Measurements from ENCODE around the gene KIFC3. TPM values are rescaled to one million over a fixed set of nuclear protein-coding genes. Genes with fewer than 3 reads are reported as not detected.
"Not testable (repeated sequence)": the region's sequence is repeated elsewhere in the genome, so short reads cannot be mapped to it uniquely, and the experiment has no call there.

The KIFC3 gene
- total RNA-seq, 1 experiment from 2014 or later = 64.6 TPM

DNA sequence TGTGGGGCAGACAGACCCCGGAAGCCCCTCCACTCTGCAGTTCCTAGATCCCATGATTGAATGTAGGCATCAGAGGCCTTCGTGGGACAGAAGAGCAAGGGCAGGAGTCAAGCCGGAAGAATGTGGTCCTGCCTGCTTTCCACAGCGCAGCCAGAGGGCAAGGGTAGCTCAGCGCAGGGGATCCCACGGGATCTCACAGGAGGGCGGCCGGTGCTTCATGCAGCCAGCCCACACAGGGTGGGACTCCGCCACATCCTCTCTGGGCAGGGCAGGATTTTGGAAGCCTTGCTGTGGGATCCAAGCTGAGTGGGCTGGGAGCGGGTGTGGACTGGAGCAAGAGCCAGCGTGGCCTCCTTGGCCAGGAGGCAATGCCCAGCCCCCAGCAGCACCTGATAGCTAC, 53.7 kb downstream of the KIFC3 start:
- H3K27me3 Mint-ChIP-seq (ENCODE audit: unreplicated experiment) = no peaks in the 10 kb centered on the region
- no peaks in the 10 kb centered on the region for H3K9me3 Mint-ChIP-seq (ENCODE audit: low read depth, unreplicated experiment)
- no TSS peak for BruUV-seq (replicated peaks)
- no peak overlapping the region for H3K27ac Mint-ChIP-seq (ENCODE audit: unreplicated experiment)
- intact Hi-C loops (cut with micrococcal nuclease; ENCODE audit: unreplicated experiment) = no loop called here
- CTCF ChIA-PET = interaction anchor here (0.6 to 0.7 kb wide), 2 partner anchors 13 to 166 kb away, joined by 3 to 4 read pairs; partner anchors contain the start of gene KATNB1
- H3K36me3 Mint-ChIP-seq (ENCODE audit: insufficient read depth, unreplicated experiment) = no peaks in the 10 kb centered on the region
- TF ChIP-seq, protein P1, sequence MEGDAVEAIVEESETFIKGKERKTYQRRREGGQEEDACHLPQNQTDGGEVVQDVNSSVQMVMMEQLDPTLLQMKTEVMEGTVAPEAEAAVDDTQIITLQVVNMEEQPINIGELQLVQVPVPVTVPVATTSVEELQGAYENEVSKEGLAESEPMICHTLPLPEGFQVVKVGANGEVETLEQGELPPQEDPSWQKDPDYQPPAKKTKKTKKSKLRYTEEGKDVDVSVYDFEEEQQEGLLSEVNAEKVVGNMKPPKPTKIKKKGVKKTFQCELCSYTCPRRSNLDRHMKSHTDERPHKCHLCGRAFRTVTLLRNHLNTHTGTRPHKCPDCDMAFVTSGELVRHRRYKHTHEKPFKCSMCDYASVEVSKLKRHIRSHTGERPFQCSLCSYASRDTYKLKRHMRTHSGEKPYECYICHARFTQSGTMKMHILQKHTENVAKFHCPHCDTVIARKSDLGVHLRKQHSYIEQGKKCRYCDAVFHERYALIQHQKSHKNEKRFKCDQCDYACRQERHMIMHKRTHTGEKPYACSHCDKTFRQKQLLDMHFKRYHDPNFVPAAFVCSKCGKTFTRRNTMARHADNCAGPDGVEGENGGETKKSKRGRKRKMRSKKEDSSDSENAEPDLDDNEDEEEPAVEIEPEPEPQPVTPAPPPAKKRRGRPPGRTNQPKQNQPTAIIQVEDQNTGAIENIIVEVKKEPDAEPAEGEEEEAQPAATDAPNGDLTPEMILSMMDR (IDR thresholded peaks at IDR 0.05; ENCODE audit: unreplicated experiment) = no peak
- H3K4me1 Mint-ChIP-seq (ENCODE audit: low read depth, unreplicated experiment) = no peaks in the 10 kb centered on the region
- no peak overlapping the region for H3K4me3 Mint-ChIP-seq (ENCODE audit: low read depth, unreplicated experiment)
- DNase-seq = no peak

DNA sequence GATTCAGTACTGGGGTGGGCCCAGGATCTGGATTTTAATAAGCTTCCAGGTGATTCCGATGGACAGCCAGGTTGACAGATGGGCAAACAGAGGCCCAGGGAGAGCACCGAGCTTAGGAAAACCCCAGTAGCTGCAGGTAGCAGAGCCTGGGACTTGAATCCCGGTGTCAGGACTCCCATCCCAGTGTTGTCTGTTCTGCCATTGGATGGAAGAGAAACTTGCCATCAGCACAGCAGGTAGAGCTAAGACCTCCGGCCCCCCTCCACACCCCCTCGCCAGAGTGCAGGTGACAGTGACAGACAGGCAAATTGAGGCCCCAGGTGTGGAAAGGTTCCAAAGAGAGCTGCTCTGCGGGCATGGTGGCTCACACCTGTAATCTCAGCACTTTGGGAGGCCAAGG, 54.3 kb downstream of the KIFC3 start:
- H3K27ac Mint-ChIP-seq (ENCODE audit: unreplicated experiment) = no peak overlapping the region
- DNase-seq = no peak
- H3K4me1 Mint-ChIP-seq (ENCODE audit: low read depth, unreplicated experiment) = no peaks in the 10 kb centered on the region
- H3K36me3 Mint-ChIP-seq (ENCODE audit: insufficient read depth, unreplicated experiment) = no peaks in the 10 kb centered on the region
- no TSS peak for BruUV-seq (replicated peaks)
- H3K27me3 Mint-ChIP-seq (ENCODE audit: unreplicated experiment) = no peaks in the 10 kb centered on the region
- no peak overlapping the region for H3K4me3 Mint-ChIP-seq (ENCODE audit: low read depth, unreplicated experiment)
- CTCF ChIA-PET = interaction anchor here (0.6 to 0.7 kb wide), 2 partner anchors 13 to 165 kb away, joined by 3 to 4 read pairs; partner anchors contain the start of gene KATNB1
- H3K9me3 Mint-ChIP-seq (ENCODE audit: low read depth, unreplicated experiment) = no peaks in the 10 kb centered on the region
- intact Hi-C loops (cut with micrococcal nuclease; ENCODE audit: unreplicated experiment) = no loop called here
- TF ChIP-seq, protein P1 (IDR thresholded peaks at IDR 0.05; ENCODE audit: unreplicated experiment) = no peak

DNA sequence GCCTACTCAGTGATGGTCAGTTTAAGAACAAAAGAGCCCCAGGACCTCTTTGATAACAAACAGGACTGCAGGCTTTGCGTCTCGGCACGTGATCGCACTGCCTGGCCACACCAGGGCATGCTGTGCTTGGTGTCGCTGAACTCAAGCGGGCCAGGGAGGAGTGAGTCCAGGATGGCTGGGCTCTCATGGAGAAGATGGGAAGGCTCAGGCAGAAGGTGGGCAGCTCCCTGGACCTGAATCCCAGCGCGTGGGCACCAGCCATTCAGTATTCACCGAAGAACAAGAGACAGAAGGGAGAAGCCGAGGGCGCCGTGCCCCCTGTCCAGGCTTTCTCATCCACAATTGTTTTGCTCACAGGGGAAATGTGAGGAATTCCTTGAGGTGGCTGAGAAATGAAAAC, 54.8 kb downstream of the KIFC3 start:
- Mint-ChIP-seq H3K4me1 (ENCODE audit: low read depth, unreplicated experiment) (no peaks in the 10 kb centered on the region), H3K27ac (ENCODE audit: unreplicated experiment) (no peak overlapping the region), H3K9me3 (ENCODE audit: low read depth, unreplicated experiment) (no peaks in the 10 kb centered on the region), H3K4me3 (ENCODE audit: low read depth, unreplicated experiment) (no peak overlapping the region), H3K36me3 (ENCODE audit: insufficient read depth, unreplicated experiment) (no peaks in the 10 kb centered on the region), H3K27me3 (ENCODE audit: unreplicated experiment) (no peaks in the 10 kb centered on the region)
- TF ChIP-seq, protein P1 (IDR thresholded peaks at IDR 0.05; ENCODE audit: unreplicated experiment) = no peak
- no TSS peak for BruUV-seq (replicated peaks)
- no peak for DNase-seq
- CTCF ChIA-PET = no interaction called here
- intact Hi-C loops (cut with micrococcal nuclease; ENCODE audit: unreplicated experiment) = no loop called here

DNA sequence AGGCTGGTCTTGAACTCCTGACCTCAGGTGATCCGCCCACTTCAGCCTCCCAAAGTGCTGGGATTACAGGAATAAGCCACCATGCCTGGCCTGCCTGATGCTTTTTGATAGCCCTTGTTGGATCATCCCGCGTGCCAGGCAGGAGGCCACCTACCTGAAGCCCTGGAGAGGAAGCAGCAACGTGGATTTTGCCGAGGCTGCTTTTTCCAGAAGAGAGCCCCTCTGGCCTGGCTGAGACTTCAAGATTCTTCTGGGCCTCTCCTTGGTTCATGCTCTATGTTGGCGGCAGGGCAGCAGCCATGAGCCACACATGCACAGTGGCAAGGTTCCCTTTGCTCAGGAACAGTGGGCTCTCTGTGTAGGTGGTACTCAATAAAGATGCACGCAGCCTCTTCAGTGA, 55.2 kb downstream of the KIFC3 start:
- H3K27ac Mint-ChIP-seq (ENCODE audit: unreplicated experiment) = no peak overlapping the region
- no peak for DNase-seq
- TF ChIP-seq, protein P1 (IDR thresholded peaks at IDR 0.05; ENCODE audit: unreplicated experiment) = no peak
- H3K4me1 Mint-ChIP-seq (ENCODE audit: low read depth, unreplicated experiment) = no peaks in the 10 kb centered on the region
- H3K4me3 Mint-ChIP-seq (ENCODE audit: low read depth, unreplicated experiment) = no peak overlapping the region
- no TSS peak for BruUV-seq (replicated peaks)
- no peaks in the 10 kb centered on the region for H3K27me3 Mint-ChIP-seq (ENCODE audit: unreplicated experiment)
- no peaks in the 10 kb centered on the region for H3K36me3 Mint-ChIP-seq (ENCODE audit: insufficient read depth, unreplicated experiment)
- no peaks in the 10 kb centered on the region for H3K9me3 Mint-ChIP-seq (ENCODE audit: low read depth, unreplicated experiment)
- intact Hi-C loops (cut with micrococcal nuclease; ENCODE audit: unreplicated experiment) = no loop called here
- CTCF ChIA-PET = no interaction called here

DNA sequence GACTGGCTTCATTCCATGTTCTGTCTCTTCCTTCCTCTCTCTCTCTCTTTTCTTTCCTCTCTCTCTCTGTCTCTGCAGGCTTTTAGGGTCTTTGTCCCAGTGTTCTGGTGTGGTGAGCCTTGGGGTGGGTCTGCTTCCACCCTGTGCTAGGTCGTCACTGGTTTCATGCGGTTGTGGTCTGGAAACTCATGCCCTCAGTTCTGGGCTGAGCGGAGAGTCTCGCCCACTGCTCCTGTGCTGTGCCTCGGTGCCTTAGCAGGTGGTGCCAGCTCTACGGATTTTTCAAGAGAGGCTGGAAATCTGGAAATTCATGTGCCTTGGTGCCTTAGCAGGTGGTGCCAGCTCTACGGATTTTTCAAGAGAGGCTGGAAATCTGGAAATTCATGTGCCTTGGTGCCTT, 56.0 kb downstream of the KIFC3 start:
- intact Hi-C loops (cut with micrococcal nuclease; ENCODE audit: unreplicated experiment); CTCF ChIA-PET; H3K36me3 Mint-ChIP-seq (ENCODE audit: insufficient read depth, unreplicated experiment); H3K4me3 Mint-ChIP-seq (ENCODE audit: low read depth, unreplicated experiment); DNase-seq; H3K27ac Mint-ChIP-seq (ENCODE audit: unreplicated experiment); H3K27me3 Mint-ChIP-seq (ENCODE audit: unreplicated experiment); H3K4me1 Mint-ChIP-seq (ENCODE audit: low read depth, unreplicated experiment); H3K9me3 Mint-ChIP-seq (ENCODE audit: low read depth, unreplicated experiment); BruUV-seq (replicated peaks): not testable (repeated sequence)

Data from Calu3 (cell line).